NOMO-1 treated with dmso at 0.1 percent for 144 hours (cell line): ENCODE measurements around the gene IL10RB.

Experiments used
- DNase-seq: peaks from one replicate; lab custom pipeline; 2025; ENCODE audit not compliant: unreplicated experiment; lab: John Stamatoyannopoulos, UW

Gene IL10RB

GRCh38 chr21:33265664-33266049 is 510 bp upstream of the IL10RB start:
- peak; percentile 91 for DNase-seq

- no peak for DNase-seq
Observed at GRCh38 chr21:33266789-33267135, 595 bp downstream of the IL10RB start.

- DNase-seq, result no peak
Observed at GRCh38 chr21:33267250-33267649, 1.1 kb downstream of the IL10RB start.

GRCh38 chr21:33268393-33268736 is 2.2 kb downstream of the IL10RB start:
- no peak for DNase-seq

- no peak for DNase-seq
Observed at GRCh38 chr21:33268737-33269441, 2.7 kb downstream of the IL10RB start.

GRCh38 chr21:33270986-33271385 is 4.8 kb downstream of the IL10RB start:
- DNase-seq, result no peak

- no peak for DNase-seq
Observed at GRCh38 chr21:33273044-33273443, 6.9 kb downstream of the IL10RB start.

- no peak for DNase-seq
Observed at GRCh38 chr21:33278721-33279120, 12.6 kb downstream of the IL10RB start.

GRCh38 chr21:33279330-33279820 is 13.2 kb downstream of the IL10RB start:
- no peak for DNase-seq

GRCh38 chr21:33281096-33281652 is 15.0 kb downstream of the IL10RB start:
- no peak for DNase-seq

GRCh38 chr21:33283203-33283602 is 17.0 kb downstream of the IL10RB start:
- no peak for DNase-seq

- no peak for DNase-seq
Observed at GRCh38 chr21:33286076-33286475, 19.9 kb downstream of the IL10RB start.

GRCh38 chr21:33286600-33287456 is 20.7 kb downstream of the IL10RB start:
- no peak for DNase-seq

GRCh38 chr21:33289199-33289819 is 23.1 kb downstream of the IL10RB start:
- DNase-seq, result no peak

- DNase-seq, result no peak
Observed at GRCh38 chr21:33290441-33290840, 24.3 kb downstream of the IL10RB start.

GRCh38 chr21:33291686-33292085 is 25.5 kb downstream of the IL10RB start:
- no peak for DNase-seq

- DNase-seq, result no peak
Observed at GRCh38 chr21:33292724-33293123, 26.6 kb downstream of the IL10RB start.

GRCh38 chr21:33293136-33293535 is 27.0 kb downstream of the IL10RB start:
- DNase-seq, result no peak

- DNase-seq, result no peak
Observed at GRCh38 chr21:33293811-33294216, 27.6 kb downstream of the IL10RB start.

- DNase-seq, result no peak
Observed at GRCh38 chr21:33296156-33296555, 30.0 kb downstream of the IL10RB start.

GRCh38 chr21:33299181-33299752 is 33.1 kb downstream of the IL10RB start:
- DNase-seq, result peak; percentile 58
